SK-N-SH (cell line): ENCODE data around the gene IQGAP2. TPM values are rescaled to one million over a fixed set of nuclear protein-coding genes. Genes with fewer than 3 reads are reported as not detected.

ENCODE experiments used
- CTCF ChIA-PET: fragments of 300-600, 350-600 bp; formaldehyde crosslinking; extraction: SDS; loops from one replicate; lab custom pipeline; 2021; lab: Yijun Ruan, JAX
- POLR2A ChIA-PET: fragments of 350-600 bp; sonication (Branson Sonifier 250); formaldehyde crosslinking; extraction: SDS; loops from one replicate; lab custom pipeline; 2020; ENCODE audit warnings: antibody characterized with exemption, inconsistent platforms; lab: Yijun Ruan, JAX
- DNase-seq: peaks from one replicate; pipeline ENCODE4 v3.0.0; 2012
- H2AFZ ChIP-seq: fragments of 200-600 bp; sonication (generic); 2 replicates; pipeline ENCODE4 v1.8.1; 2016; ENCODE audit warnings: antibody characterized with exemption, mild to moderate bottlenecking, low read depth
- H3F3A ChIP-seq: fragments of 200-600 bp; sonication (generic); replicated peaks from 2 replicates; pipeline ENCODE3; 2016; ENCODE audit warnings: antibody characterized with exemption, mild to moderate bottlenecking; ENCODE audit not compliant: insufficient read depth
- H3K27ac ChIP-seq, 2 experiments: fragments of 200-500 bp in 1 of 2; fragments of 200-600 bp in 1 of 2; sonication (Bioruptor generic) in 1 of 2; sonication (generic), shearing (Covaris generic) in 1 of 2; 2 replicates each; pipeline versions ENCODE4 v1.5.1 to v1.6.1; 2014 to 2016; ENCODE audit warnings: low read depth in 2 of 2, inconsistent platforms in 1 of 2, low read length in 1 of 2, mild to moderate bottlenecking in 1 of 2, mixed read lengths in 1 of 2
- H3K27me3 ChIP-seq: fragments of 200-600 bp; sonication (generic), shearing (Covaris generic); 2 replicates; pipeline ENCODE4 v1.6.1; 2016; ENCODE audit warnings: mixed run types; ENCODE audit not compliant: insufficient read depth
- H3K36me3 ChIP-seq, 2 experiments: fragments of 200-500 bp in 1 of 2; fragments of 200-600 bp in 1 of 2; sonication (Bioruptor generic) in 1 of 2; sonication (generic) in 1 of 2; replicated peaks in 1 of 2; 2 replicates each; pipeline versions ENCODE3 to v1.5.1; 2014 to 2016; ENCODE audit warnings: low read length in 1 of 2, mild to moderate bottlenecking in 1 of 2; ENCODE audit not compliant: insufficient read depth in 2 of 2, control insufficient read depth in 1 of 2
- H3K4me1 ChIP-seq, 2 experiments: fragments of 200-500 bp in 1 of 2; fragments of 200-600 bp in 1 of 2; sonication (Bioruptor generic) in 1 of 2; sonication (generic), shearing (Covaris generic) in 1 of 2; 2 replicates each; pipeline versions ENCODE4 v1.5.1 to v1.6.1; 2014 to 2016; ENCODE audit warnings: low read depth in 1 of 2, low read length in 1 of 2, mixed run types in 1 of 2; ENCODE audit not compliant: insufficient read depth in 2 of 2, control insufficient read depth in 1 of 2
- H3K4me2 ChIP-seq: fragments of 200-600 bp; sonication (generic), shearing (Covaris generic); 2 replicates; pipeline ENCODE4 v1.6.1; 2017; ENCODE audit warnings: mixed run types
- H3K4me3 ChIP-seq, 2 experiments: fragments of 200-500 bp in 1 of 2; fragments of 200-600 bp in 1 of 2; sonication (Bioruptor generic) in 1 of 2; sonication (generic), shearing (Covaris generic) in 1 of 2; 2 replicates each; pipeline versions ENCODE4 v1.5.1 to v1.8.1; 2014 to 2016; ENCODE audit warnings: low read depth in 2 of 2, inconsistent platforms in 1 of 2, low read length in 1 of 2, mild to moderate bottlenecking in 1 of 2, mixed read lengths in 1 of 2, moderate library complexity in 1 of 2
- H3K79me2 ChIP-seq: fragments of 200-600 bp; sonication (generic); 2 replicates; pipeline ENCODE4 v1.8.1; 2017; ENCODE audit warnings: mild to moderate bottlenecking; ENCODE audit not compliant: insufficient read depth
- H3K9ac ChIP-seq: fragments of 200-600 bp; sonication (generic); 2 replicates; pipeline ENCODE4 v1.6.1; 2017; ENCODE audit warnings: mixed run types
- H3K9me2 ChIP-seq: fragments of 200-600 bp; sonication (generic); 2 replicates; pipeline ENCODE4 v1.6.1; 2017; ENCODE audit warnings: mixed run types
- H3K9me3 ChIP-seq: fragments of 200-600 bp; sonication (generic); 2 replicates; pipeline ENCODE4 v1.6.1; 2017; ENCODE audit warnings: mixed run types, mild to moderate bottlenecking, moderate library complexity
- H4K20me1 ChIP-seq: fragments of 200-600 bp; sonication (generic); 2 replicates; pipeline ENCODE4 v1.6.1; 2017; ENCODE audit warnings: mild to moderate bottlenecking, mixed run types; ENCODE audit not compliant: insufficient read depth
- CHD2 ChIP-seq: fragments of 150-350 bp; IDR thresholded peaks from 2 replicates; pipeline ENCODE4 v1.6.1; 2018; ENCODE audit warnings: low read length; ENCODE audit not compliant: partially characterized antibody
- ELF1 ChIP-seq: IDR thresholded peaks from 2 replicates; pipeline ENCODE4 v1.4.0; 2012
- EP300 ChIP-seq, 2 experiments: IDR thresholded peaks; 2 replicates each; pipeline versions ENCODE4 v1.4.0 to v1.6.1; 2012; ENCODE audit warnings: borderline replicate concordance in 1 of 2, low read depth in 1 of 2, low read length in 1 of 2
- EZH2phosphoT487 ChIP-seq: fragments of 200-600 bp; sonication (generic); IDR thresholded peaks from 2 replicates; pipeline ENCODE4 v1.6.1; 2017; ENCODE audit warnings: low read depth, mixed run types, mild to moderate bottlenecking, antibody characterized with exemption, moderate library complexity, borderline replicate concordance
- FOXJ3 ChIP-seq: sonication (generic); formaldehyde crosslinking; IDR thresholded peaks from 2 replicates; pipeline ENCODE4 v1.5.1; 2020; ENCODE audit warnings: mild to moderate bottlenecking, missing genetic modification reagents
- GABPA ChIP-seq: IDR thresholded peaks from 2 replicates; pipeline ENCODE4 v1.4.0; 2012; ENCODE audit warnings: low read depth, mild to moderate bottlenecking
- MEF2A ChIP-seq: IDR thresholded peaks from 2 replicates; pipeline ENCODE4 v1.4.0; 2012; ENCODE audit warnings: low read depth, borderline replicate concordance
- MXI1 ChIP-seq: IDR thresholded peaks from 2 replicates; pipeline ENCODE4 v1.6.1; 2012; ENCODE audit warnings: mild to moderate bottlenecking, low read depth, low read length, improper control_type of control experiment
- NFIC ChIP-seq: IDR thresholded peaks from 2 replicates; pipeline ENCODE4 v1.4.0; 2012; ENCODE audit warnings: borderline replicate concordance
- RCOR1 ChIP-seq: fragments of 150-350 bp; IDR thresholded peaks from 2 replicates; pipeline ENCODE4 v1.6.1; 2017; ENCODE audit warnings: antibody characterized with exemption, low read length
- RFX5 ChIP-seq: IDR thresholded peaks from 2 replicates; pipeline ENCODE4 v1.6.1; 2012; ENCODE audit warnings: mild to moderate bottlenecking, improper control_type of control experiment, low read length
- RXRA ChIP-seq: IDR thresholded peaks from 2 replicates; pipeline ENCODE4 v1.4.0; 2012; ENCODE audit warnings: low read depth, mild to moderate bottlenecking, borderline replicate concordance
- SMC3 ChIP-seq: IDR thresholded peaks from 2 replicates; pipeline ENCODE4 v1.6.1; 2012; ENCODE audit warnings: low read depth, low read length, improper control_type of control experiment
- TAF1 ChIP-seq: IDR thresholded peaks from 2 replicates; pipeline ENCODE4 v1.6.1; 2012; ENCODE audit warnings: low read depth, mild to moderate bottlenecking, low read length, moderate library complexity, borderline replicate concordance
- TEAD4 ChIP-seq: IDR thresholded peaks from 2 replicates; pipeline ENCODE4 v1.4.0; 2012; ENCODE audit warnings: mild to moderate bottlenecking, borderline replicate concordance; ENCODE audit not compliant: insufficient read depth
- WGBS: methylation state at CpG from one replicate; pipeline ENCODE4 v1.1.6; 2017; ENCODE audit warnings: low lambda C conversion rate; 5-methylcytosine and 5-hydroxymethylcytosine counted together
- polyA plus RNA-seq, 3 experiments: library from polyadenylated mRNA; depleted of rRNA; stranded (reverse); fragments of >200 nt; gene quantifications; 2 replicates each; pipeline ENCODE4 v1.2.3, GENCODE V29; 2012
- TF ChIP-seq, protein P1 (sequence below): IDR thresholded peaks from 2 replicates; pipeline ENCODE4 v1.4.0; 2012; ENCODE audit warnings: low read depth, borderline replicate concordance
- TF ChIP-seq, protein P2 (sequence below): IDR thresholded peaks from 2 replicates; pipeline ENCODE4 v1.4.0; 2012; ENCODE audit warnings: low read depth

The IQGAP2 gene
- polyA plus RNA-seq, 1 of the 3 experiments (the other 2 are of a cell fraction): 2.1 TPM

DNA sequence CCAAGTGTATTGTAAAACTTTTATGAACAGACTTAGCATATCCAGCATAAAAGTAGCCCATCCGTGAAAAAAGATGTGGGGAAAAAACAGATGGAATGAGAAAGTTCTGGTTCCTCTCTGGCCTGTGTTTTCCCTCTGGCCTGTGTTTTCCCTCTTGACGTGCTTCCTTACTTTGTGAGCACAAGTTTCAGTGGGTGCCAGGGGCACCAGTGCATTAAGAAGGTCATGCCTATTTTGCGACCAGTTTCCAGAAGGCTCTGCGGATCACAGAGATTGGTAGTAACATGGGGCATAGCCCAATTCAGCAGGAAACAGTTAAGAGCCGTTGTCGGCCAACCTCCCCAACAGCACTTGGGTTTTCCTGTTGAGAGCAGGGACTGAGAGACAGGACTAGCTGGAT is 43.7 kb downstream of the IQGAP2 start:
- WGBS: 87% methylated on average over 6 of the region's 6 CpGs

DNA sequence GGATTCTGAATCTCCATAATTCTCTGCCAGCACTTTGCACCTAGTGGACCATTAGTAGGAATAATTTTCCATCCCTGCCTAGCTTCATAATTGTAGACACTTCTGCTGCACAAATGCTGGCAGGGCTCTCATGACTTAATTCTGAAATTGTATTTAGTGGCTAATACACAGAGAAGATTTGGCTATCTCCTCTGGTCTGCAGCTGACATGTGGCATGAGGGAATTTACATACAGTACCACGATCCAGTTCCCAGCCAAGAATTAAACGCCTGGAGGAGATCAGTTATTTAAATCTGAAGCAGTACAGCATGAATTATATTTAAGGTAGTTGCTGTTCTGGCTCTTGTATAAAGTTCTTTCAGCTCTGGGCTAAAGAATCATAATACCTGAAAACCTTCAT is 46.5 kb downstream of the IQGAP2 start:
- DNase-seq: no peak
- ChIA-PET CTCF (interaction anchor here (1.4 kb wide), 1 partner anchor 17 kb away, joined by 5 read pairs; no protein-coding TSS in a partner anchor), POLR2A (no interaction called here)
- WGBS: 30% methylated on average over 2 of the region's 2 CpGs
- no peak overlapping the region for H3K4me3 ChIP-seq
- peak overlapping the region in 1 of 2 experiments; percentile 74; a peak in 2 of 4 replicates for H3K27ac ChIP-seq
- TF ChIP-seq EP300 (IDR thresholded peaks at IDR 0.05; ENCODE audit: borderline replicate concordance in 1 of 2, low read depth in 1 of 2, low read length in 1 of 2) (no peak), EZH2phosphoT487 (no peak), MEF2A (no peak), RFX5 (no peak), FOXJ3 (CRISPR knock-in tag) (no peak), CHD2 (no peak), TAF1 (no peak), SMC3 (no peak), RXRA (no peak), MXI1 (no peak), RCOR1 (no peak), ELF1 (no peak)
- TF ChIP-seq, protein P1, sequence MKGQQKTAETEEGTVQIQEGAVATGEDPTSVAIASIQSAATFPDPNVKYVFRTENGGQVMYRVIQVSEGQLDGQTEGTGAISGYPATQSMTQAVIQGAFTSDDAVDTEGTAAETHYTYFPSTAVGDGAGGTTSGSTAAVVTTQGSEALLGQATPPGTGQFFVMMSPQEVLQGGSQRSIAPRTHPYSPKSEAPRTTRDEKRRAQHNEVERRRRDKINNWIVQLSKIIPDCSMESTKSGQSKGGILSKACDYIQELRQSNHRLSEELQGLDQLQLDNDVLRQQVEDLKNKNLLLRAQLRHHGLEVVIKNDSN: no peak
- TF ChIP-seq, protein P2, sequence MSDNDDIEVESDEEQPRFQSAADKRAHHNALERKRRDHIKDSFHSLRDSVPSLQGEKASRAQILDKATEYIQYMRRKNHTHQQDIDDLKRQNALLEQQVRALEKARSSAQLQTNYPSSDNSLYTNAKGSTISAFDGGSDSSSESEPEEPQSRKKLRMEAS: no peak
- H3F3A ChIP-seq: peaks cover 4% of the 10 kb centered on the region
- no peak overlapping the region for H3K9ac ChIP-seq
- H3K9me3 ChIP-seq: no peaks in the 10 kb centered on the region
- no peaks in the 10 kb centered on the region for H3K9me2 ChIP-seq
- no peaks in the 10 kb centered on the region for H4K20me1 ChIP-seq
- peaks cover 0 to 15% of the 10 kb centered on the region in 2 experiments; a peak in 2 of 4 replicates for H3K4me1 ChIP-seq
- H3K27me3 ChIP-seq: no peaks in the 10 kb centered on the region
- no peak overlapping the region for H2AFZ ChIP-seq
- no peaks in the 10 kb centered on the region for H3K36me3 ChIP-seq
- H3K4me2 ChIP-seq: no peak overlapping the region
- H3K79me2 ChIP-seq: no peaks in the 10 kb centered on the region

More for the DNA sequence above, 43.7 kb downstream of the IQGAP2 start:
- DNase-seq: no peak
- no peak overlapping the region for H2AFZ ChIP-seq
- no peak overlapping the region for H3K4me2 ChIP-seq
- H3K9me2 ChIP-seq: no peaks in the 10 kb centered on the region
- TF ChIP-seq GABPA (no peak), RCOR1 (no peak), RXRA (no peak), CHD2 (no peak), MEF2A (no peak), NFIC (no peak), TEAD4 (no peak)
- H3K27ac ChIP-seq: no peak overlapping the region
- no peaks in the 10 kb centered on the region for H3K36me3 ChIP-seq
- no peaks in the 10 kb centered on the region for H3F3A ChIP-seq
- no peak overlapping the region for H3K9ac ChIP-seq
- H3K9me3 ChIP-seq: no peaks in the 10 kb centered on the region
- H3K79me2 ChIP-seq: no peaks in the 10 kb centered on the region
- ChIA-PET CTCF (interaction anchor here (0.8 kb wide), 1 partner anchor 13 kb away, joined by 4 read pairs; no protein-coding TSS in a partner anchor), POLR2A (no interaction called here)
- H3K4me1 ChIP-seq: peaks cover 0 to 15% of the 10 kb centered on the region in 2 experiments; a peak in 2 of 4 replicates
- no peak overlapping the region for H3K4me3 ChIP-seq
- H4K20me1 ChIP-seq: no peaks in the 10 kb centered on the region
- H3K27me3 ChIP-seq: no peaks in the 10 kb centered on the region
